Measurements from ENCODE around the gene SLC25A19.

GRCh38 chr17:75238020-75238580 lies 51.1 kb downstream of the SLC25A19 start:
- no peak for TF ChIP-seq EZH2 (IDR thresholded peaks at IDR 0.05; ENCODE audit: insufficient read depth, poor library complexity, severe bottlenecking)
- TF ChIP-seq EZH2phosphoT487 (IDR thresholded peaks at IDR 0.05; ENCODE audit: insufficient read depth, low read depth): no peak
